SH-SY5Y (cell line): ENCODE measurements around the gene FBRS.

Source experiments
- GATA2 ChIP-seq: IDR thresholded peaks from 2 replicates; pipeline ENCODE4 v1.6.1; 2011; ENCODE audit warnings: mild to moderate bottlenecking, low read depth, low read length
- GATA3 ChIP-seq: IDR thresholded peaks from 2 replicates; pipeline ENCODE4 v1.6.1; 2011; ENCODE audit warnings: low read depth, mild to moderate bottlenecking, low read length, moderate library complexity

DNA sequence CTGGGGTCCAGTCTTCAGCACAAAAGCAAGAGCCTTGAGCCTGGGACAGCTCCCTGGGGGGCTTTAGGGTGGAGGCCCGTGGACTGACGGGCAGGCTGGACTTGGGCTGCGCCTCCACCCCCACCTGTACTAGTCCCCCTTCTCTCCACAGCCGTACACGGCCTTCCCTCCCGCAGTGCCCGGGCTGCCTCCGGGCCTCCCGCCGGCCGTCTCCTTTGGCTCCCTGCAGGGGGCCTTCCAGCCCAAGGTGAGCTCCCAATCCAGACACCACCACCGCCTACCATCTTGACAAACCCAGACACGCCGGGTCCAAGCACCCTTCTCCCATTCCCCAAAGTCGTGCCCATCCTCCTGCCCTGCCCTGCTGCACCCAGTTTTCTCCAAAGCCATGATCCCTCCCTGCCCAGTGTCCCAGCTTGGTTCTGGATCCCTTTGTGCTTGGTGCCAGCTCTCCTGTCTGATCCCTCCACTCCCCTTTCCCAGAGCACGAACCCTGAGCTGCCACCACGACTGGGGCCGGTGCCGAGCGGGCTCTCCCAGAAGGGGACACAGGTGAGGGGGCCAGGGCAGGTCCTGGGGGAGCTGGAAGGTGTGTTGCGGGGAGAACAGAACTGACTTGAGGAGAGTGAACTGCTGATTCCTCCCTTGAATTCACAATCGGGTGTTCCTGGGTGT lies 7.1 kb downstream of the FBRS start:
- no peak for TF ChIP-seq GATA3
- TF ChIP-seq GATA2, result no peak
